Retinal pigment epithelial cell (primary cell): ENCODE measurements around the gene CLIC5.

Source experiments
- DNase-seq: peaks from one replicate; pipeline ENCODE4 v3.0.0-alpha.2; 2010; ENCODE audit warnings: low read depth
- H3K4me3 ChIP-seq: 2 replicates; pipeline ENCODE4 v1.5.1; 2011; ENCODE audit warnings: mild to moderate bottlenecking, low read length, control low read depth, moderate library complexity
- CTCF ChIP-seq: conservative IDR thresholded peaks from 2 replicates; pipeline ENCODE4 v1.5.1; 2011; ENCODE audit warnings: low read depth, low read length, control low read depth, inconsistent platforms

CLIC5 gene

GRCh38 chr6:45911691-45912090 lies 104.0 kb downstream of the CLIC5 start:
- no peak for TF ChIP-seq CTCF
- no peak for DNase-seq
- H3K4me3 ChIP-seq: no peak overlapping the region

GRCh38 chr6:45903959-45904358 lies 111.7 kb downstream of the CLIC5 start:
- TF ChIP-seq CTCF: no peak
- no peak for DNase-seq
- no peak overlapping the region for H3K4me3 ChIP-seq

GRCh38 chr6:45902984-45903383 lies 112.7 kb downstream of the CLIC5 start:
- no peak overlapping the region for H3K4me3 ChIP-seq
- no peak for TF ChIP-seq CTCF
- no peak for DNase-seq

GRCh38 chr6:45901767-45902650 lies 113.7 kb downstream of the CLIC5 start:
- no peak for TF ChIP-seq CTCF
- no peak overlapping the region for H3K4me3 ChIP-seq
- DNase-seq: no peak

GRCh38 chr6:45900808-45901752 lies 114.6 kb downstream of the CLIC5 start:
- no peak for TF ChIP-seq CTCF
- DNase-seq: no peak
- H3K4me3 ChIP-seq: no peak overlapping the region

GRCh38 chr6:45899683-45899946 lies 116.0 kb downstream of the CLIC5 start:
- TF ChIP-seq CTCF: no peak
- H3K4me3 ChIP-seq: no peak overlapping the region
- DNase-seq: no peak
